Bronchial epithelial cell (primary cell): Measurements from ENCODE around the gene ANKRD44. TPM values are rescaled to one million over a fixed set of nuclear protein-coding genes. Genes with fewer than 3 reads are reported as not detected.

Experiments used
- DNase-seq: peaks from one replicate; pipeline ENCODE4 v3.0.0-alpha.2; 2010; ENCODE audit warnings: low read depth
- FAIRE-seq: peaks from 2 replicates; lab custom pipeline; 2011; peaks lifted over from hg19 to GRCh38; lab: Jason Lieb, UNC
- H3K27me3 ChIP-seq: 2 replicates; pipeline ENCODE4 v1.5.1; 2011; ENCODE audit warnings: low read length; ENCODE audit not compliant: control insufficient read depth, insufficient read depth
- H3K36me3 ChIP-seq: 2 replicates; pipeline ENCODE4 v1.5.1; 2011; ENCODE audit warnings: low read length; ENCODE audit not compliant: control insufficient read depth, insufficient read depth
- H3K4me3 ChIP-seq: 2 replicates; pipeline ENCODE4 v1.5.1; 2011; ENCODE audit warnings: mild to moderate bottlenecking, low read depth, low read length, control low read depth
- total RNA-seq: library from RNA; depleted of rRNA; stranded (reverse); fragments of >200 nt; gene quantifications from 2 replicates; pipeline ENCODE4 v1.2.1, GENCODE V29; 2014
- TF ChIP-seq, protein P1 (sequence below): IDR thresholded peaks from 2 replicates; pipeline ENCODE4 v1.5.1; 2011; ENCODE audit warnings: mild to moderate bottlenecking, moderate library complexity, low read length, control low read depth, inconsistent platforms; ENCODE audit not compliant: insufficient read depth, severe bottlenecking

Gene ANKRD44
- total RNA-seq, 1 donor from 2014 or later = 0.26 TPM

DNA sequence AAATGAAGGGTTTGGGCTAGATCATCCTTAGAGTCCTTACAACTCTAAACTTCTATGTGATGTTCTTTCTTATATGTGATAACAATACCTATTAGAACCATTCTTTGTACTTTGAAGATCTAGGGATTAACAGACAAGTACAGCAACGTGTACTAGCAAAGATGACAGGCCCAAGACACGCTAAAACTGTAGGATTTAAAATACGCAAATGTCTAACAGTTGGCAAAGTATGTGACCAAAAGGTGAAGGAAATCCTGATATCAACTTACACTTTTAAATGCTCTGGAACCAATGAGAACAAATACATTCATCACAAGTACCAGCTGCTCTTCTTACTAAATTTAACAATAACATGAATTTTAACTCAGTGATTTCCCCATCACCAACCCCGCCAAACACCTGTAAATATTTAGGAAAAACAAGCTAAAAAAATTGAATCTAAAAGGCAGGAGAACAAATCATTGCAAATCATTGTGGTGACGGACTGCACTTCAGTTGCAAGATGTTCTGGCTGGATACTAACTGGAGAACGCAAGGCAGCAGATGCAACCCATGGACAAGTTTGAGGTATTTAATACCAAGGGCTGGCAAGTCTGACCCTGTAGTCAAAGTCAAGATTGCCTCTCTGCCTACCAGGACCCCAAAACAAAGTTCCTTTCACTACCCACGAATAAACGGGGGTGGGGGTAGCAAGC lies 1.4 kb downstream of the ANKRD44 start:
- TF ChIP-seq, protein P1, sequence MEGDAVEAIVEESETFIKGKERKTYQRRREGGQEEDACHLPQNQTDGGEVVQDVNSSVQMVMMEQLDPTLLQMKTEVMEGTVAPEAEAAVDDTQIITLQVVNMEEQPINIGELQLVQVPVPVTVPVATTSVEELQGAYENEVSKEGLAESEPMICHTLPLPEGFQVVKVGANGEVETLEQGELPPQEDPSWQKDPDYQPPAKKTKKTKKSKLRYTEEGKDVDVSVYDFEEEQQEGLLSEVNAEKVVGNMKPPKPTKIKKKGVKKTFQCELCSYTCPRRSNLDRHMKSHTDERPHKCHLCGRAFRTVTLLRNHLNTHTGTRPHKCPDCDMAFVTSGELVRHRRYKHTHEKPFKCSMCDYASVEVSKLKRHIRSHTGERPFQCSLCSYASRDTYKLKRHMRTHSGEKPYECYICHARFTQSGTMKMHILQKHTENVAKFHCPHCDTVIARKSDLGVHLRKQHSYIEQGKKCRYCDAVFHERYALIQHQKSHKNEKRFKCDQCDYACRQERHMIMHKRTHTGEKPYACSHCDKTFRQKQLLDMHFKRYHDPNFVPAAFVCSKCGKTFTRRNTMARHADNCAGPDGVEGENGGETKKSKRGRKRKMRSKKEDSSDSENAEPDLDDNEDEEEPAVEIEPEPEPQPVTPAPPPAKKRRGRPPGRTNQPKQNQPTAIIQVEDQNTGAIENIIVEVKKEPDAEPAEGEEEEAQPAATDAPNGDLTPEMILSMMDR = no peak
- DNase-seq (no peak), FAIRE-seq (no peak)
- Histone ChIP-seq H3K36me3 (no peaks in the 10 kb centered on the region), H3K4me3 (no peak overlapping the region), H3K27me3 (no peaks in the 10 kb centered on the region)

DNA sequence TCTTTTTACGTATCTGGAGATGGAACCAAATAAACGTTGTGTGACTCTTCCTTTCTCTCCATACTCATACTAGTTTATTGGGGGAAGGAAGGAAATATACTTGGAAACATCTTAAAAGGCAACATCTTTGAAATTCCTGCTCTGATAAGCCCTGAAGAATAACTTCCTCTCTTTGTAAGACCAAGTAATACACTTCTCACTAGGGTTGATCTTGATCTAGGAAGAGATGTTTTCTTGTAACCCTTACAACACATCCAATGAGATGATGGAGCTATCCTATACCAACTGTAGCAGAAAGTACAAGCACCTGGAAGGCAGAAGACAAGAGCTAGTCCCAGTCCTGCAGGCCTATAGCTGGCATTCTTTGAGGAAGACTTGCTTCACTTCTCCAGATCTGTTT lies 2.0 kb downstream of the ANKRD44 start:
- Histone ChIP-seq H3K27me3 (no peaks in the 10 kb centered on the region), H3K36me3 (no peaks in the 10 kb centered on the region), H3K4me3 (no peak overlapping the region)
- DNase-seq (no peak), FAIRE-seq (no peak)
- TF ChIP-seq, protein P1 = no peak

DNA sequence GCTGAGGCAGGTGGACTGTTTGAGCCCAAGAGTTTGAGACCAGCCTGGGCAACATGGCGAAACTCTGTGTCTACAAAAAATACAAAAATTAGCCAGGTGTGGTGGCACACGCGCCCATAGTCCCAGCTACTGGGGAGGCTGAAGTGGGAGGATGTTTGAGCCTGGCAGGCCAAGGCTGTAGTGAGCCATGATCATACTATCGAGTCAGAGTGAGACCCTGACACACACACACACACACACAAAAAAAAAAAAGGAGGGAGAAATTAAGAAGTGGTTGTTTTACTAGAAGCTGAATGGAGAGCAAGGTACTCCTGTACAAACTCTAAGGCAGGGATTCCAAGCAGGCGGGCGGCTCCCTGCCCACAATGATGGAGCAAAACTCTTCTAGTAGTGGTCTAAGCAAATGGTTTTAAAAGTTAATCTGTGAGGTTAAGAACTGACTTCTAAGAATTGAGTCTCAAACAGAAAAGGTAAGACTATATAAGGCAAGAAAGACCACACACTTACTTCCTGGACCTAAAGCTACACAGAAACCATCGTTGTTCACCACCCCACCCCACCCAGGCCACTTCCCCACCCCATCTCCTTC lies 2.6 kb downstream of the ANKRD44 start:
- Histone ChIP-seq H3K27me3 (no peaks in the 10 kb centered on the region), H3K4me3 (no peak overlapping the region)
- no peak for DNase-seq

DNA sequence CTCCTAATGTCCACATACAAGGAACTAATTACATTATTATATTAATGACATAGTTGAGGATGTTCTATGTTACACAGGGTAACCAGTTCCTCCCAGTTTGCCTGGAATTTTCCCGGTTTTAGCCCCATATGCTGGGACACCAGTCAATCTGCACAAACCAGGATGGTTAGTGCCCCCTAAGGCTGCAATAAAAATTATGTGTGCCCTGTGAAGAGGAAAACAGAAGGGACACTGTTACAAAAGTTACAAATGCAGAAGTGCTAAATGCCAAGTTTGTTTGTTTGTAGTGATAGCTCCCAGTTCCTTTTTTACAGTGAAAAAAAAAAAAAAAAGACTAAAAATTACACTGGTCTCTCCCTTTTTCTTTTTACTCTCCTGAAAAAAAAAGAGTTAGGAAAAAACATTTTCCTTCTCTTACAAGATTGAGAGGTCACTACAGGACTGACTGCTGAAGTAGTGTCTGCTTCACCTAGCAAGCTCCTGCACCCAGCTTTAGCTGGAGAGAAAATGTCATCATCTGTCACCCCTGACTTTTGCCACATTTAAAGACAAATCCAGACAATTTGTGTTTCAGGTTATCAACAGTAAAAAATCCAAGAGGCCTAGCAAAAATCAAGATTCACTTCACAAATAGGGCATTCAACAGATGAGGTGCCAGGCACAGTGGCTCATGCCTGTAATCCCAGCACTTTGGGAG lies 3.2 kb downstream of the ANKRD44 start:
- H3K4me3 ChIP-seq = no peak overlapping the region
- no peaks in the 10 kb centered on the region for H3K27me3 ChIP-seq
- no peaks in the 10 kb centered on the region for H3K36me3 ChIP-seq
- TF ChIP-seq, protein P1 = no peak
- FAIRE-seq (no peak), DNase-seq (no peak)

More for the DNA sequence above, 2.6 kb downstream of the ANKRD44 start:
- FAIRE-seq = no peak
- no peaks in the 10 kb centered on the region for H3K36me3 ChIP-seq
- TF ChIP-seq, protein P1 = no peak

DNA sequence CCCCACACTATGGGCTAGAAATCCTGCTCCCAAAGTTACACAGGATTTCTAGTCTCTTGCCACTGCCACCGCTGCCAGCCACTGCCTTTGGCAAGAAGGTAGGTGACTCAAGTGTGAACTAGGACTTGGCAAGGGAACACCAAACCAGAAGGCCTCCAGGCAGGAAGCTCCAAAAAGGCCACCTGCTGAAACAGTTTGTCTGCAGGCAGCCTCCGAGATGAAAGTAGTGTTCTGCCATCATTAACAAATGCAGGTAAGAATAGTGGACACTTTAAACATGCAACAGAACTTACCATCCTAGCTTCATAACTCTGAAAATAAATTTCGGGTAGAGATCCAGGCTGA lies 3.9 kb downstream of the ANKRD44 start:
- DNase-seq (peak; percentile 34), FAIRE-seq (no peak)
- TF ChIP-seq, protein P1 = no peak
- H3K27me3 ChIP-seq = no peaks in the 10 kb centered on the region
- no peak overlapping the region for H3K4me3 ChIP-seq
- no peaks in the 10 kb centered on the region for H3K36me3 ChIP-seq
